HG03135 (cell line): ENCODE measurements around the gene MAEA.

Source experiments
- ATAC-seq: cut with Tn5 transposase; IDR thresholded peaks from one replicate; pipeline ENCODE4 v1.9.1; 2021; ENCODE audit warnings: mild to moderate bottlenecking, moderate library complexity; ENCODE audit not compliant: unreplicated experiment

The MAEA gene

GRCh38 chr4:1349359-1350168 lies 59.9 kb downstream of the MAEA start:
- ATAC-seq: no peak

GRCh38 chr4:1350169-1350520 lies 60.5 kb downstream of the MAEA start:
- ATAC-seq: no peak

GRCh38 chr4:1351854-1352566 lies 62.3 kb downstream of the MAEA start:
- ATAC-seq: no peak

- ATAC-seq: no peak
Measured at GRCh38 chr4:1352567-1352900, 62.8 kb downstream of the MAEA start.

GRCh38 chr4:1353186-1354055 lies 63.7 kb downstream of the MAEA start:
- no peak for ATAC-seq

GRCh38 chr4:1354136-1354982 lies 64.7 kb downstream of the MAEA start:
- no peak for ATAC-seq

GRCh38 chr4:1354983-1355275 lies 65.2 kb downstream of the MAEA start:
- no peak for ATAC-seq

GRCh38 chr4:1355378-1355777 lies 65.7 kb downstream of the MAEA start:
- ATAC-seq: no peak

GRCh38 chr4:1356181-1356998 lies 66.7 kb downstream of the MAEA start:
- ATAC-seq: no peak

GRCh38 chr4:1357356-1358248 lies 67.9 kb downstream of the MAEA start:
- ATAC-seq: no peak

GRCh38 chr4:1358421-1359143 lies 68.9 kb downstream of the MAEA start:
- no peak for ATAC-seq

- ATAC-seq: no peak
Measured at GRCh38 chr4:1359144-1359501, 69.4 kb downstream of the MAEA start.

- ATAC-seq: no peak
Measured at GRCh38 chr4:1359976-1360375, 70.3 kb downstream of the MAEA start.

- ATAC-seq: no peak
Measured at GRCh38 chr4:1360423-1361283, 71.0 kb downstream of the MAEA start.

GRCh38 chr4:1361431-1361830 lies 71.7 kb downstream of the MAEA start:
- ATAC-seq: no peak

- no peak for ATAC-seq
Measured at GRCh38 chr4:1362046-1362445, 72.4 kb downstream of the MAEA start.

- no peak for ATAC-seq
Measured at GRCh38 chr4:1362521-1362920, 72.8 kb downstream of the MAEA start.

- ATAC-seq: no peak
Measured at GRCh38 chr4:1363513-1363912, 73.8 kb downstream of the MAEA start.
